Keratinocyte (primary cell): ENCODE data around the gene ENPP6. TPM values are rescaled to one million over a fixed set of nuclear protein-coding genes. Genes with fewer than 3 reads are reported as not detected.

Experiments used
- DNase-seq: peaks from one replicate; pipeline ENCODE4 v3.0.0-alpha.2; 2011; ENCODE audit warnings: low read depth, missing footprints, low spot score
- FAIRE-seq: peaks from 2 replicates; lab custom pipeline; 2011; peaks lifted over from hg19 to GRCh38; lab: Jason Lieb, UNC
- H2AFZ ChIP-seq: 2 replicates; pipeline ENCODE4 v1.6.0; 2012; ENCODE audit warnings: low read length, control low read depth, inconsistent platforms; ENCODE audit not compliant: control insufficient read depth
- H3K27ac ChIP-seq: 2 replicates; pipeline ENCODE4 v1.5.1; 2011; ENCODE audit warnings: low read length; ENCODE audit not compliant: control insufficient read depth, insufficient read depth
- H3K27me3 ChIP-seq: 3 replicates; pipeline ENCODE4 v1.6.0; 2011; ENCODE audit warnings: low read length; ENCODE audit not compliant: control insufficient read depth, insufficient read depth; ENCODE audit errors: extremely low read depth
- H3K36me3 ChIP-seq, 2 experiments: 2 replicates in 1 of 2; 3 replicates in 1 of 2; pipeline ENCODE4 v1.5.1; 2011; ENCODE audit warnings: low read length in 2 of 2, mild to moderate bottlenecking in 1 of 2; ENCODE audit not compliant: control insufficient read depth in 2 of 2, insufficient read depth in 2 of 2; ENCODE audit errors: extremely low read depth in 1 of 2
- H3K4me1 ChIP-seq: 3 replicates; pipeline ENCODE4 v1.5.1; 2011; ENCODE audit warnings: low read length; ENCODE audit not compliant: control insufficient read depth, insufficient read depth; ENCODE audit errors: extremely low read depth
- H3K4me2 ChIP-seq: 3 replicates; pipeline ENCODE4 v1.6.0; 2011; ENCODE audit warnings: low read depth, low read length; ENCODE audit not compliant: control insufficient read depth, insufficient read depth; ENCODE audit errors: extremely low read depth
- H3K4me3 ChIP-seq, 3 experiments: fragments of 200-600 bp in 1 of 3; sonication (generic) in 1 of 3; 2 replicates in 2 of 3; 3 replicates in 1 of 3; pipeline ENCODE4 v1.5.1; 2011 to 2016; ENCODE audit warnings: low read length in 3 of 3, mild to moderate bottlenecking in 3 of 3, control low read depth in 2 of 3, inconsistent platforms in 1 of 3, low read depth in 1 of 3, mixed read lengths in 1 of 3, mixed run types in 1 of 3, moderate library complexity in 1 of 3; ENCODE audit not compliant: control insufficient read depth in 2 of 3, insufficient read depth in 2 of 3; ENCODE audit errors: extremely low read depth in 1 of 3
- H3K79me2 ChIP-seq: 2 replicates; pipeline ENCODE4 v1.6.0; 2012; ENCODE audit warnings: low read length; ENCODE audit not compliant: control insufficient read depth, insufficient read depth
- H3K9ac ChIP-seq: 3 replicates; pipeline ENCODE4 v1.6.0; 2011; ENCODE audit warnings: low read length; ENCODE audit not compliant: control insufficient read depth, insufficient read depth; ENCODE audit errors: extremely low read depth
- H3K9me1 ChIP-seq: 3 replicates; pipeline ENCODE4 v1.6.0; 2011; ENCODE audit warnings: low read length; ENCODE audit not compliant: control insufficient read depth, insufficient read depth; ENCODE audit errors: extremely low read depth
- H3K9me3 ChIP-seq: 2 replicates; pipeline ENCODE4 v1.5.1; 2012; ENCODE audit warnings: low read depth, low read length; ENCODE audit not compliant: control insufficient read depth
- H4K20me1 ChIP-seq: 3 replicates; pipeline ENCODE4 v1.6.0; 2011; ENCODE audit warnings: low read length; ENCODE audit not compliant: control insufficient read depth, insufficient read depth; ENCODE audit errors: extremely low read depth
- EZH2 ChIP-seq: IDR thresholded peaks from one replicate; pipeline ENCODE4 v1.6.1; 2012; ENCODE audit warnings: inconsistent platforms, mild to moderate bottlenecking, low read length, moderate library complexity
- dilution Hi-C: fragments of 300-500 bp; cut with MboI; formaldehyde crosslinking; loops from one replicate; pipeline ENCODE4 v1.7.0; 2020; ENCODE audit warnings: low sequenced_read_pairs; ENCODE audit not compliant: extremely low pct_ligation_motif_present
- polyA plus RNA-seq, 5 experiments: library from polyadenylated mRNA; depleted of rRNA in 3 of 5; stranded (reverse) in 3 of 5; stranded (forward) in 1 of 5; unstranded in 1 of 5; fragments of >200 nt; gene quantifications; 1 replicate in 1 of 5; 2 replicates in 3 of 5; 3 replicates in 1 of 5; pipeline versions ENCODE4 v1.2.1 to v1.2.3, GENCODE V29; 2011 to 2012; ENCODE audit warnings: missing spikeins in 2 of 5, low read depth in 1 of 5, low replicate concordance in 1 of 5
- TF ChIP-seq, protein P1 (sequence below), 3 experiments: IDR thresholded peaks in 1 of 3; conservative IDR thresholded peaks in 1 of 3; optimal IDR thresholded peaks in 1 of 3; 2 replicates in 2 of 3; 3 replicates in 1 of 3; pipeline versions ENCODE3 to v1.5.1; 2011; ENCODE audit warnings: low read length in 3 of 3, mild to moderate bottlenecking in 3 of 3, moderate library complexity in 2 of 3, control low read depth in 1 of 3, inconsistent platforms in 1 of 3; ENCODE audit not compliant: insufficient read depth in 2 of 3; ENCODE audit errors: extremely low read depth in 1 of 3

ENPP6 gene
- polyA plus RNA-seq, 1 donor (not counting 4 experiments of a cell fraction or from before 2014, with no cell fraction given) = not detected

DNA sequence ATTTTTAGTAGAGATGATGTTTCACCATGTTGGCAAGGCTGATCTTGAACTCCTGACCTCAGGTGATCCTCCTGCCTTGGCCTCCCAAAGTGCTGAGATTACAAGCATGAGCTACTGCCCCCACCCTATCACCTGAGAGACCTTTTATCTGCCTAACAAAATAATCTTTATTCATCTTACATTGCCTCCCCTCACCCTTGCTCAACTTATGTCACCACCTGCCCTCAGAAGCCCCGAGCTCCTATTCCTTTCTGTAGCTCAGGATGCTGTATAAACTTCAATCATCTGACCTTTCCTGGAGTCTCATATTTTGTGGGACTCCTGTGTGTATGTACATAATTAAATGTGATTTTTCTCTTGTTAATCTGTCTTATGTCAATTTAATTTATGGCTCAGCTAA lies 29.7 kb upstream of the ENPP6 start:
- Histone ChIP-seq H3K79me2 (no peaks in the 10 kb centered on the region), H2AFZ (no peak overlapping the region), H3K27ac (no peak overlapping the region), H3K9ac (no peak overlapping the region), H3K4me3 (no peak overlapping the region), H4K20me1 (no peaks in the 10 kb centered on the region), H3K27me3 (no peaks in the 10 kb centered on the region), H3K4me1 (no peaks in the 10 kb centered on the region), H3K9me3 (no peaks in the 10 kb centered on the region), H3K36me3 (no peaks in the 10 kb centered on the region), H3K9me1 (no peaks in the 10 kb centered on the region), H3K4me2 (no peak overlapping the region)
- TF ChIP-seq, protein P1, sequence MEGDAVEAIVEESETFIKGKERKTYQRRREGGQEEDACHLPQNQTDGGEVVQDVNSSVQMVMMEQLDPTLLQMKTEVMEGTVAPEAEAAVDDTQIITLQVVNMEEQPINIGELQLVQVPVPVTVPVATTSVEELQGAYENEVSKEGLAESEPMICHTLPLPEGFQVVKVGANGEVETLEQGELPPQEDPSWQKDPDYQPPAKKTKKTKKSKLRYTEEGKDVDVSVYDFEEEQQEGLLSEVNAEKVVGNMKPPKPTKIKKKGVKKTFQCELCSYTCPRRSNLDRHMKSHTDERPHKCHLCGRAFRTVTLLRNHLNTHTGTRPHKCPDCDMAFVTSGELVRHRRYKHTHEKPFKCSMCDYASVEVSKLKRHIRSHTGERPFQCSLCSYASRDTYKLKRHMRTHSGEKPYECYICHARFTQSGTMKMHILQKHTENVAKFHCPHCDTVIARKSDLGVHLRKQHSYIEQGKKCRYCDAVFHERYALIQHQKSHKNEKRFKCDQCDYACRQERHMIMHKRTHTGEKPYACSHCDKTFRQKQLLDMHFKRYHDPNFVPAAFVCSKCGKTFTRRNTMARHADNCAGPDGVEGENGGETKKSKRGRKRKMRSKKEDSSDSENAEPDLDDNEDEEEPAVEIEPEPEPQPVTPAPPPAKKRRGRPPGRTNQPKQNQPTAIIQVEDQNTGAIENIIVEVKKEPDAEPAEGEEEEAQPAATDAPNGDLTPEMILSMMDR (optimal IDR thresholded peaks at IDR 0.05 in 1 of 3, IDR thresholded peaks at IDR 0.05 in 1 of 3, conservative IDR thresholded peaks at IDR 0.05 in 1 of 3; ENCODE audit: extremely low read depth in 1 of 3, insufficient read depth in 2 of 3, low read length in 3 of 3) = no peak
- no peak for TF ChIP-seq EZH2
- DNase-seq (no peak), FAIRE-seq (no peak)
- dilution Hi-C loops = no loop called here

DNA sequence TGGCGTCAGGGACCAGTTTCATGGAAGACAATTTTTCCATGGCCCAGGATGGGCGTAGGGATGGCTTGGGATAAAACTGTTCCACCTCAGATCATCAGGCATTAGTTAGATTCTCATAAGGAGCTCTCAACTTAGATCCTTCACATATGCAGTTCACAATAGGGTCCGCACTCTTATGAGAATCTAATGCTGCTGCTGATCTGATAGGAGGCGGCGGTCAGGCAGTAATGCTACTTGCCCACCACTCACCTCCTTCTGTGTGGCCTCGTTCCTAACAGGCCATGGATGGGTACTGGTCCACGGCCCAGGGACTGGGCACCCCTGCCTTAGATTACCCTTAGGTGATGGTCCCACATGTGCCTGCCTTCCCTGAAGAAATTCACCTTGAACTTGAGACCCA lies 28.8 kb upstream of the ENPP6 start:
- Histone ChIP-seq H3K79me2 (no peaks in the 10 kb centered on the region), H3K4me3 (no peak overlapping the region), H3K4me1 (no peaks in the 10 kb centered on the region), H3K9me3 (no peaks in the 10 kb centered on the region), H3K27ac (no peak overlapping the region), H2AFZ (no peak overlapping the region), H3K9ac (no peak overlapping the region), H4K20me1 (no peaks in the 10 kb centered on the region), H3K4me2 (no peak overlapping the region), H3K27me3 (no peaks in the 10 kb centered on the region), H3K9me1 (no peaks in the 10 kb centered on the region), H3K36me3 (no peaks in the 10 kb centered on the region)
- dilution Hi-C loops = no loop called here
- no peak for DNase-seq
- FAIRE-seq = no peak
- no peak for TF ChIP-seq EZH2
- TF ChIP-seq, protein P1 (optimal IDR thresholded peaks at IDR 0.05 in 1 of 3, IDR thresholded peaks at IDR 0.05 in 1 of 3, conservative IDR thresholded peaks at IDR 0.05 in 1 of 3; ENCODE audit: extremely low read depth in 1 of 3, insufficient read depth in 2 of 3, low read length in 3 of 3) = no peak
